ENCODE results near the gene TICAM2.

TICAM2 gene

GRCh38 chr5:115577329-115577728 lies 24.9 kb downstream of the TICAM2 start:
- TF ChIP-seq POLR2AphosphoS5 (IDR thresholded peaks at IDR 0.05; ENCODE audit: low read depth, low read length), result no peak

- no peak for TF ChIP-seq SIN3A (IDR thresholded peaks at IDR 0.05; ENCODE audit: borderline replicate concordance, insufficient read depth, low read length)
These were observed 26.9 kb downstream of the TICAM2 start for GRCh38 chr5:115575167-115576070.

GRCh38 chr5:115573133-115573532 lies 29.1 kb downstream of the TICAM2 start:
- TF ChIP-seq REST (IDR thresholded peaks at IDR 0.05; ENCODE audit: insufficient read depth in 1 of 2, low read depth in 2 of 2, low read length in 2 of 2) (no peak), POLR2AphosphoS5 (IDR thresholded peaks at IDR 0.05; ENCODE audit: low read depth, low read length) (no peak), TAF1 (IDR thresholded peaks at IDR 0.05; ENCODE audit: borderline replicate concordance, insufficient read depth, low read length) (no peak), SIN3A (IDR thresholded peaks at IDR 0.05; ENCODE audit: borderline replicate concordance, insufficient read depth, low read length) (no peak), FOXP2 (optimal IDR thresholded peaks at IDR 0.05; ENCODE audit: borderline replicate concordance, extremely low read depth, extremely low read length, insufficient read depth) (no peak)

- TF ChIP-seq REST (IDR thresholded peaks at IDR 0.05; ENCODE audit: insufficient read depth in 1 of 2, low read depth in 2 of 2, low read length in 2 of 2) (no peak), FOXP2 (optimal IDR thresholded peaks at IDR 0.05; ENCODE audit: borderline replicate concordance, extremely low read depth, extremely low read length, insufficient read depth) (no peak), TAF1 (IDR thresholded peaks at IDR 0.05; ENCODE audit: borderline replicate concordance, insufficient read depth, low read length) (no peak)
These were observed 30.8 kb downstream of the TICAM2 start for GRCh38 chr5:115571441-115571878.

GRCh38 chr5:115568668-115569067 lies 33.6 kb downstream of the TICAM2 start:
- TF ChIP-seq REST (IDR thresholded peaks at IDR 0.05; ENCODE audit: insufficient read depth in 1 of 2, low read depth in 2 of 2, low read length in 2 of 2), result no peak
- no peak for TF ChIP-seq SIN3A (IDR thresholded peaks at IDR 0.05; ENCODE audit: borderline replicate concordance, insufficient read depth, low read length)

DNA sequence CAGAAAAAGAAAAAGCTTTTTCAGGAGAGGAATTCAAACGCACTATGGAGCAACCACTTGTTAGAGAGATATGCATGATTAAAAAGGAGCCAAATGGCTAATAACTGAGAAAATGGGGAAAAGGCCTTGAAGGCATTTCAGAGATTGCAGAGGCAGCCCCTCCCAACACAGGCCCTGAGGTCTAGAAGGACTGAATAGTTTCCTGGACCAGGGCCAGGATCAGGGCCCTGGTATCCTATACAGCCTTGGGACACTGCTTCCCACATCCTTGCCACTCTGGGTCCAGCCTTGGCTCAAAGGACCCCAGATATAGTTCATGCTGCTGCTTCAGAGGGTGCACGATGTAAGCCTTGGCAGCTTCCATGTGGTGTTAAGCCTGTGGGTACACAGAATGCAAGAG lies 37.0 kb downstream of the TICAM2 start:
- TF ChIP-seq FOXP2 (optimal IDR thresholded peaks at IDR 0.05; ENCODE audit: borderline replicate concordance, extremely low read depth, extremely low read length, insufficient read depth), result no peak
- no peak for TF ChIP-seq TAF1 (IDR thresholded peaks at IDR 0.05; ENCODE audit: borderline replicate concordance, insufficient read depth, low read length)
- TF ChIP-seq REST (IDR thresholded peaks at IDR 0.05; ENCODE audit: insufficient read depth in 1 of 2, low read depth in 2 of 2, low read length in 2 of 2), result no peak
- TF ChIP-seq SIN3A (IDR thresholded peaks at IDR 0.05; ENCODE audit: borderline replicate concordance, insufficient read depth, low read length), result no peak
- no peak for TF ChIP-seq POLR2AphosphoS5 (IDR thresholded peaks at IDR 0.05; ENCODE audit: low read depth, low read length)
